ENCODE results near the gene HIPK2. TPM values are rescaled to one million over a fixed set of nuclear protein-coding genes. Genes with fewer than 3 reads are reported as not detected.

The HIPK2 gene
- total and polyA plus RNA-seq, 2 of the 4 experiments (the other 2 are of a cell fraction): 22.0 to 27.1 TPM

- TF ChIP-seq CHD1 (IDR thresholded peaks at IDR 0.05; ENCODE audit: low read depth, low read length) (no peak), CEBPB (IDR thresholded peaks at IDR 0.05; ENCODE audit: low read depth, low read length) (0 out of 2 replicates have a peak, but pooled peaks have one; percentile 19)
Measured at GRCh38 chr7:139542308-139543151, 235.3 kb downstream of the HIPK2 start.

More at GRCh38 chr7:139542308-139543151, 235.3 kb downstream of the HIPK2 start:
- no peak overlapping the region for H3K27ac ChIP-seq (ENCODE audit: insufficient read depth, low read length)
- no peak overlapping the region for H3K4ac ChIP-seq (ENCODE audit: low read depth, low read length)
- no peak overlapping the region for H2AK5ac ChIP-seq (ENCODE audit: low read depth, low read length)
- no peak overlapping the region for H4K8ac ChIP-seq (ENCODE audit: low read depth in 2 of 2, low read length in 2 of 2)
- H2BK5ac ChIP-seq (ENCODE audit: low read depth, low read length, poor library complexity, severe bottlenecking): no peak overlapping the region
- no peak overlapping the region for H3K14ac ChIP-seq (replicated peaks; ENCODE audit: low read depth, low read length)
- H4K20me1 ChIP-seq (ENCODE audit: insufficient read depth, low read length): no peaks in the 10 kb centered on the region
- peaks cover 48% of the 10 kb centered on the region for H3K27me3 ChIP-seq (ENCODE audit: control insufficient read depth, insufficient read depth, low read length)
- no peak overlapping the region for H3K9ac ChIP-seq (ENCODE audit: low read depth, low read length)
- H2AK9ac ChIP-seq (replicated peaks; ENCODE audit: low read depth, low read length, poor library complexity): no peak overlapping the region
- H3K36me3 ChIP-seq (ENCODE audit: control insufficient read depth, insufficient read depth, low read length): no peaks in the 10 kb centered on the region
- ATAC-seq (ENCODE audit: low read depth) (no peak), DNase-seq (no peak)
- no peak overlapping the region for H2BK120ac ChIP-seq (ENCODE audit: low read depth, low read length)
- no peak overlapping the region for H3K4me2 ChIP-seq (ENCODE audit: low read depth, low read length)
- intact Hi-C loops (cut with micrococcal nuclease): no loop called here
- H3K18ac ChIP-seq (ENCODE audit: low read depth, low read length): no peak overlapping the region
- no peak overlapping the region for H4K91ac ChIP-seq (ENCODE audit: insufficient read depth, low read depth, low read length)
- no peaks in the 10 kb centered on the region for H3K9me3 ChIP-seq (ENCODE audit: control insufficient read depth, insufficient read depth, low read length)
- H3K4me3 ChIP-seq (ENCODE audit: insufficient read depth, low read depth, low read length): no peak overlapping the region
- 88% methylated on average over 15 of the region's 28 CpGs; no CpG with 5 or more reads in 1 of the 2 experiments for WGBS, 2 experiments (ENCODE audit: extremely low coverage in 2 of 2, insufficient read length in 1 of 2)
- H3K4me1 ChIP-seq (ENCODE audit: control insufficient read depth, insufficient read depth, low read length): no peaks in the 10 kb centered on the region
- no peaks in the 10 kb centered on the region for H3K9me1 ChIP-seq (ENCODE audit: insufficient read depth, low read length)
- in situ Hi-C loops (cut with MboI; ENCODE audit: low sequenced_read_pairs): no loop called here
- H3K79me1 ChIP-seq (ENCODE audit: low read depth in 1 of 2, low read length in 2 of 2): no peaks in the 10 kb centered on the region
- dilution Hi-C loops (cut with HindIII; ENCODE audit: low sequenced_read_pairs, unreplicated experiment): no loop called here
- no peak overlapping the region for H3K23ac ChIP-seq (ENCODE audit: low read depth, low read length)
- no peak overlapping the region for H2AFZ ChIP-seq (replicated peaks; ENCODE audit: low read length, poor library complexity)
- H2BK20ac ChIP-seq (ENCODE audit: low read depth, low read length): no peak overlapping the region
- no peak overlapping the region for H3K56ac ChIP-seq (ENCODE audit: extremely low read depth, insufficient read depth, low read length)
- POLR2A ChIA-PET (ENCODE audit: unreplicated experiment): no interaction called here
- CTCF ChIA-PET: no interaction called here
- no peak overlapping the region for H2BK15ac ChIP-seq (ENCODE audit: low read depth, low read length)
- no TSS peak for BruUV-seq (replicated peaks)
- no peak overlapping the region for H4K5ac ChIP-seq (ENCODE audit: low read depth, low read length)

Data from IMR-90 (cell line).